ENCODE data around the gene C22orf23. TPM values are rescaled to one million over a fixed set of nuclear protein-coding genes. Genes with fewer than 3 reads are reported as not detected.
A peak's percentile ranks its signal among the peaks of the same experiment; 100 is the strongest.

The C22orf23 gene
- total and polyA plus RNA-seq, 2 of the 13 experiments (the other 11 are each of a cell fraction or from before 2014, with no cell fraction given) = 0.21 to 0.24 TPM

DNA sequence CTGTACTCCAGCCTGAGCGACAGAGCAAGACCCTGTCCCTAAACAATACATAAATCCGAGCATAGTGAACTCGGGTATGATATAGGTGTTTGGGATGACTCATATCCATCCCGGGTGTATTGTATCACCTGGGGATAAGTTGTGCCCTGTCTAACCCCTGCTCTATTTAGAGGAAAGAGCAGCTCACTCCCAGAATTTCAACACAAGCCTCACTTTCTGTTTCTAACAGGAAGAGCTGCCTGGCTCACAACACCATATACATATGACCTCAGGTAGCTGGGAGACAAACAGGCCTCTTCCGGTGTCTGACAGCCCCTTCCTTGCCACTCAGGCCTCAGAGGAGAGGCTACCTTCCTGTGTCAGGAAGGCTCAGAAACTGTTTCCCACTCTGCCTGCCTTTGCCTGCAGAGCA is 57.2 kb downstream of the C22orf23 start (continued):
- TF ChIP-seq BCLAF1 (IDR thresholded peaks at IDR 0.05) = no peak
- TF ChIP-seq ZNF281 (CRISPR knock-in tag; IDR thresholded peaks at IDR 0.05; ENCODE audit: borderline replicate concordance) = no peak
- TF ChIP-seq TEAD3 (CRISPR knock-in tag; optimal IDR thresholded peaks at IDR 0.05; ENCODE audit: borderline replicate concordance) = no peak
- TF ChIP-seq ATF4 (CRISPR knock-in tag; IDR thresholded peaks at IDR 0.05) = 0 out of 4 replicates have a peak, but pooled peaks of 1 of the 2 experiments have one; percentile 14
- TF ChIP-seq CCAR2 (optimal IDR thresholded peaks at IDR 0.05; ENCODE audit: low read depth, low read length) = no peak
- TF ChIP-seq ADNP (CRISPR knock-in tag; IDR thresholded peaks at IDR 0.05) = no peak
- peak; percentile 62 for TF ChIP-seq HDAC2 (CRISPR knock-in tag; IDR thresholded peaks at IDR 0.05)
- no peak for TF ChIP-seq U2AF1 (optimal IDR thresholded peaks at IDR 0.05; ENCODE audit: low read depth, low read length)
- TF ChIP-seq, protein P1, sequence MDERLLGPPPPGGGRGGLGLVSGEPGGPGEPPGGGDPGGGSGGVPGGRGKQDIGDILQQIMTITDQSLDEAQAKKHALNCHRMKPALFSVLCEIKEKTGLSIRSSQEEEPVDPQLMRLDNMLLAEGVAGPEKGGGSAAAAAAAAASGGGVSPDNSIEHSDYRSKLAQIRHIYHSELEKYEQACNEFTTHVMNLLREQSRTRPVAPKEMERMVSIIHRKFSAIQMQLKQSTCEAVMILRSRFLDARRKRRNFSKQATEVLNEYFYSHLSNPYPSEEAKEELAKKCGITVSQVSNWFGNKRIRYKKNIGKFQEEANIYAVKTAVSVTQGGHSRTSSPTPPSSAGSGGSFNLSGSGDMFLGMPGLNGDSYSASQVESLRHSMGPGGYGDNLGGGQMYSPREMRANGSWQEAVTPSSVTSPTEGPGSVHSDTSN (CRISPR knock-in tag; IDR thresholded peaks at IDR 0.05) = no peak
- TF ChIP-seq CBX2 (IDR thresholded peaks at IDR 0.05; ENCODE audit: low read depth, low read length) = no peak
- no peak for TF ChIP-seq CBX2 (CRISPR knock-in tag; IDR thresholded peaks at IDR 0.05; ENCODE audit: low read depth)
- TF ChIP-seq ELF1 (CRISPR knock-in tag; IDR thresholded peaks at IDR 0.05) = peak; percentile 88
- TF ChIP-seq GTF2F1 (IDR thresholded peaks at IDR 0.05; ENCODE audit: low read length) = no peak
- 0 out of 2 replicates have a peak, but pooled peaks have one; percentile 24 for TF ChIP-seq FOXK1 (CRISPR knock-in tag; IDR thresholded peaks at IDR 0.05; ENCODE audit: borderline replicate concordance, low read depth)
- TF ChIP-seq, protein P2, sequence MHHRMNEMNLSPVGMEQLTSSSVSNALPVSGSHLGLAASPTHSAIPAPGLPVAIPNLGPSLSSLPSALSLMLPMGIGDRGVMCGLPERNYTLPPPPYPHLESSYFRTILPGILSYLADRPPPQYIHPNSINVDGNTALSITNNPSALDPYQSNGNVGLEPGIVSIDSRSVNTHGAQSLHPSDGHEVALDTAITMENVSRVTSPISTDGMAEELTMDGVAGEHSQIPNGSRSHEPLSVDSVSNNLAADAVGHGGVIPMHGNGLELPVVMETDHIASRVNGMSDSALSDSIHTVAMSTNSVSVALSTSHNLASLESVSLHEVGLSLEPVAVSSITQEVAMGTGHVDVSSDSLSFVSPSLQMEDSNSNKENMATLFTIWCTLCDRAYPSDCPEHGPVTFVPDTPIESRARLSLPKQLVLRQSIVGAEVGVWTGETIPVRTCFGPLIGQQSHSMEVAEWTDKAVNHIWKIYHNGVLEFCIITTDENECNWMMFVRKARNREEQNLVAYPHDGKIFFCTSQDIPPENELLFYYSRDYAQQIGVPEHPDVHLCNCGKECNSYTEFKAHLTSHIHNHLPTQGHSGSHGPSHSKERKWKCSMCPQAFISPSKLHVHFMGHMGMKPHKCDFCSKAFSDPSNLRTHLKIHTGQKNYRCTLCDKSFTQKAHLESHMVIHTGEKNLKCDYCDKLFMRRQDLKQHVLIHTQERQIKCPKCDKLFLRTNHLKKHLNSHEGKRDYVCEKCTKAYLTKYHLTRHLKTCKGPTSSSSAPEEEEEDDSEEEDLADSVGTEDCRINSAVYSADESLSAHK (CRISPR knock-in tag; IDR thresholded peaks at IDR 0.05; ENCODE audit: borderline replicate concordance) = no peak
- no peak for TF ChIP-seq CCDC6 (CRISPR knock-in tag; IDR thresholded peaks at IDR 0.05)
- 0 out of 2 replicates have a peak, but pooled peaks have one; percentile 34 for TF ChIP-seq MAX (IDR thresholded peaks at IDR 0.05)
- TF ChIP-seq ZNF562 (CRISPR knock-in tag; IDR thresholded peaks at IDR 0.05; ENCODE audit: borderline replicate concordance) = no peak
- TF ChIP-seq SOX13 (IDR thresholded peaks at IDR 0.05) = no peak
- TF ChIP-seq SOX13 (CRISPR knock-in tag; conservative IDR thresholded peaks at IDR 0.05 in 1 of 2, IDR thresholded peaks at IDR 0.05 in 1 of 2) = peak in 1 of 2 experiments; percentile 48; a peak in 1 of 4 replicates

Measured in HepG2 (cell line).